HG03064 (cell line): Measurements from ENCODE around the gene IRF2.

Source experiments
- ATAC-seq: cut with Tn5 transposase; IDR thresholded peaks from one replicate; pipeline ENCODE4 v1.9.1; 2021; ENCODE audit warnings: low read depth; ENCODE audit not compliant: unreplicated experiment

The IRF2 gene

GRCh38 chr4:184451726-184452125 is 22.6 kb downstream of the IRF2 start:
- ATAC-seq = no peak

GRCh38 chr4:184450743-184451535 is 23.4 kb downstream of the IRF2 start:
- ATAC-seq = no peak

GRCh38 chr4:184450045-184450444 is 24.3 kb downstream of the IRF2 start:
- no peak for ATAC-seq

GRCh38 chr4:184448821-184449220 is 25.5 kb downstream of the IRF2 start:
- peak; percentile 44 for ATAC-seq

GRCh38 chr4:184448141-184448540 is 26.2 kb downstream of the IRF2 start:
- ATAC-seq = no peak

- ATAC-seq = no peak
Observed at GRCh38 chr4:184447664-184448063, 26.7 kb downstream of the IRF2 start.

GRCh38 chr4:184446132-184446658 is 28.2 kb downstream of the IRF2 start:
- ATAC-seq = no peak

GRCh38 chr4:184444953-184445309 is 29.4 kb downstream of the IRF2 start:
- ATAC-seq = no peak

- ATAC-seq = no peak
Observed at GRCh38 chr4:184444215-184444952, 30.0 kb downstream of the IRF2 start.

GRCh38 chr4:184443318-184443717 is 31.0 kb downstream of the IRF2 start:
- no peak for ATAC-seq

GRCh38 chr4:184442314-184442635 is 32.1 kb downstream of the IRF2 start:
- no peak for ATAC-seq

- no peak for ATAC-seq
Observed at GRCh38 chr4:184441461-184442313, 32.7 kb downstream of the IRF2 start.

GRCh38 chr4:184440595-184441358 is 33.6 kb downstream of the IRF2 start:
- no peak for ATAC-seq

- no peak for ATAC-seq
Observed at GRCh38 chr4:184439856-184440594, 34.3 kb downstream of the IRF2 start.

- no peak for ATAC-seq
Observed at GRCh38 chr4:184439386-184439785, 35.0 kb downstream of the IRF2 start.

- no peak for ATAC-seq
Observed at GRCh38 chr4:184438375-184438774, 36.0 kb downstream of the IRF2 start.

- ATAC-seq = no peak
Observed at GRCh38 chr4:184437565-184438265, 36.6 kb downstream of the IRF2 start.

- no peak for ATAC-seq
Observed at GRCh38 chr4:184434501-184435066, 39.8 kb downstream of the IRF2 start.

- no peak for ATAC-seq
Observed at GRCh38 chr4:184434021-184434420, 40.3 kb downstream of the IRF2 start.
